HepG2 (cell line): ENCODE measurements around the gene TRIM36. TPM values are rescaled to one million over a fixed set of nuclear protein-coding genes. Genes with fewer than 3 reads are reported as not detected.

Experiments used
- ATAC-seq: fragments of 200-7000 bp; cut with Tn5 transposase; 3 replicates; pipeline ENCODE4 v1.9.1; 2020; ENCODE audit warnings: mild to moderate bottlenecking, moderate library complexity
- BruUV-seq: library from RNA; stranded (reverse); fragments of 400-500 nt; replicated peaks from 2 replicates; lab custom pipeline; 2021; lab: Mats Ljungman, UMichigan
- CTCF ChIA-PET: fragments of 300-600 bp; formaldehyde crosslinking; extraction: SDS; loops from one replicate; lab custom pipeline; 2021; ENCODE audit warnings: low total read pairs, inconsistent platforms, low intra/inter-chr PET ratio; lab: Yijun Ruan, JAX
- POLR2A ChIA-PET: fragments of 350-600 bp; sonication (Branson Sonifier 250); formaldehyde crosslinking; loops from one replicate; lab custom pipeline; 2020; ENCODE audit warnings: antibody characterized with exemption, inconsistent platforms; lab: Yijun Ruan, JAX
- DNase-seq: peaks from one replicate; pipeline ENCODE4 v3.0.0-alpha.2; 2015; ENCODE audit warnings: low spot score
- FAIRE-seq: peaks from 3 replicates; lab custom pipeline; 2011; peaks lifted over from hg19 to GRCh38; lab: Jason Lieb, UNC
- H2AFZ ChIP-seq: one replicate; pipeline ENCODE4 v1.6.1; 2011; ENCODE audit warnings: low read length, inconsistent platforms
- H3K27ac ChIP-seq: fragments of 300-600 bp; 3 replicates; pipeline ENCODE4 v1.8.0; 2011; ENCODE audit warnings: mixed run types, mild to moderate bottlenecking, mixed read lengths, low read length, inconsistent platforms; ENCODE audit not compliant: insufficient read depth; ENCODE audit errors: extremely low read length
- H3K27me3 ChIP-seq, 2 experiments: fragments of 200-600 bp in 1 of 2; 2 replicates in 1 of 2; 3 replicates in 1 of 2; pipeline versions ENCODE4 v1.6.0 to v1.8.0; 2011; ENCODE audit warnings: low read length in 2 of 2, mild to moderate bottlenecking in 2 of 2, moderate library complexity in 2 of 2, inconsistent platforms in 1 of 2; ENCODE audit not compliant: insufficient read depth in 2 of 2, control insufficient read depth in 1 of 2
- H3K36me3 ChIP-seq, 2 experiments: fragments of 200-600 bp in 1 of 2; replicated peaks in 1 of 2; 2 replicates in 1 of 2; 3 replicates in 1 of 2; pipeline versions ENCODE4 v1.5.1 to v1.8.0; 2011; ENCODE audit warnings: low read length in 2 of 2, inconsistent platforms in 1 of 2; ENCODE audit not compliant: insufficient read depth in 2 of 2, control insufficient read depth in 1 of 2
- H3K4me1 ChIP-seq: 2 replicates; pipeline ENCODE4 v1.5.1; 2012; ENCODE audit warnings: low read length, inconsistent platforms; ENCODE audit not compliant: insufficient read depth
- H3K4me2 ChIP-seq: 2 replicates; pipeline ENCODE4 v1.6.0; 2011; ENCODE audit warnings: low read depth, low read length, inconsistent platforms
- H3K4me3 ChIP-seq, 3 experiments: fragments of 200-600 bp in 1 of 3; sonication (generic), shearing (Covaris generic) in 1 of 3; replicated peaks in 1 of 3; 2 replicates each; pipeline ENCODE4 v1.5.1; 2011 to 2016; ENCODE audit warnings: low read length in 3 of 3, inconsistent platforms in 2 of 3, low read depth in 2 of 3, mild to moderate bottlenecking in 2 of 3, control low read depth in 1 of 3, mixed read lengths in 1 of 3; ENCODE audit not compliant: insufficient read depth in 1 of 3
- H3K79me2 ChIP-seq: one replicate; pipeline ENCODE4 v1.6.1; 2011; ENCODE audit warnings: low read length, inconsistent platforms; ENCODE audit not compliant: insufficient read depth
- H3K9ac ChIP-seq: 2 replicates; pipeline ENCODE4 v1.6.0; 2011; ENCODE audit warnings: mild to moderate bottlenecking, low read depth, low read length, inconsistent platforms; ENCODE audit not compliant: insufficient read depth
- H3K9me3 ChIP-seq: 2 replicates; pipeline ENCODE4 v1.5.1; 2012; ENCODE audit warnings: mild to moderate bottlenecking, low read length
- H4K20me1 ChIP-seq: 2 replicates; pipeline ENCODE4 v1.6.0; 2011; ENCODE audit warnings: inconsistent platforms, mild to moderate bottlenecking, low read length, moderate library complexity; ENCODE audit not compliant: insufficient read depth
- ATF7 ChIP-seq, 2 experiments: fragments of 450-650 bp in 1 of 2; sonication (generic) in 1 of 2; formaldehyde crosslinking in 1 of 2; IDR thresholded peaks; 2 replicates each; pipeline versions ENCODE4 v1.4.0 to v1.6.1; 2016 to 2020; ENCODE audit warnings: antibody characterized with exemption in 1 of 2, mild to moderate bottlenecking in 1 of 2, missing genetic modification reagents in 1 of 2
- CREM ChIP-seq, 2 experiments: sonication (generic) in 1 of 2; formaldehyde crosslinking in 1 of 2; IDR thresholded peaks; 2 replicates each; pipeline versions ENCODE4 v1.4.0 to v1.6.1; 2016 to 2020; ENCODE audit warnings: antibody characterized with exemption in 1 of 2, mild to moderate bottlenecking in 1 of 2, missing genetic modification reagents in 1 of 2
- JARID2 ChIP-seq: sonication (generic); formaldehyde crosslinking; IDR thresholded peaks from 2 replicates; pipeline ENCODE4 v1.8.1; 2023; ENCODE audit warnings: missing genetic modification reagents, inconsistent platforms; ENCODE audit not compliant: insufficient replicate concordance
- MAFG ChIP-seq: sonication (generic); formaldehyde crosslinking; IDR thresholded peaks from 2 replicates; pipeline ENCODE4 v1.5.1; 2020; ENCODE audit warnings: mild to moderate bottlenecking, missing genetic modification reagents
- NFKB2 ChIP-seq: sonication (generic); formaldehyde crosslinking; IDR thresholded peaks from 2 replicates; pipeline ENCODE4 v1.4.0; 2020; ENCODE audit warnings: missing genetic modification reagents, borderline replicate concordance
- REXO4 ChIP-seq: sonication (generic); formaldehyde crosslinking; IDR thresholded peaks from 2 replicates; pipeline ENCODE4 v1.8.0; 2022; ENCODE audit warnings: missing genetic modification reagents, mild to moderate bottlenecking, borderline replicate concordance
- THYN1 ChIP-seq: sonication (generic); formaldehyde crosslinking; IDR thresholded peaks from 2 replicates; pipeline ENCODE4 v1.8.1; 2023; ENCODE audit warnings: low read depth, mild to moderate bottlenecking, moderate library complexity, missing genetic modification reagents, borderline replicate concordance
- ZNF296 ChIP-seq: sonication (generic); formaldehyde crosslinking; conservative IDR thresholded peaks from 2 replicates; pipeline ENCODE4 v1.5.0; 2020; ENCODE audit warnings: mild to moderate bottlenecking, missing genetic modification reagents
- WGBS: methylation state at CpG from one replicate; pipeline ENCODE4 v1.1.6; 2017; ENCODE audit warnings: low lambda C conversion rate; 5-methylcytosine and 5-hydroxymethylcytosine counted together
- in situ Hi-C: cut with HindIII; loops from 2 replicates; pipeline ENCODE4 v1.10.0; 2017; ENCODE audit warnings: low pct_unique_long_range_greater_than_20kb; ENCODE audit not compliant: extremely low pct_ligation_motif_present
- intact Hi-C: fragments of 100-400 bp; cut with micrococcal nuclease; formaldehyde crosslinking; loops from one replicate; pipeline ENCODE4 v1.10.0; 2022; ENCODE audit not compliant: unreplicated experiment
- polyA plus RNA-seq, 8 experiments: library from polyadenylated mRNA; depleted of rRNA in 3 of 8; stranded (reverse) in 7 of 8; unstranded in 1 of 8; fragments of >200 nt; fragmentation: Illumina TruSeq in 4 of 8; extraction: Trizol in 4 of 8; gene quantifications; 2 replicates each; pipeline versions ENCODE4 v1.2.1 to v1.2.3, GENCODE V29; 2011 to 2016; ENCODE audit warnings: low read depth in 4 of 8, missing spikeins in 1 of 8, mixed read lengths in 1 of 8; ENCODE audit not compliant: insufficient read depth in 1 of 8
- total RNA-seq, 5 experiments: library from RNA; depleted of rRNA; stranded (reverse); fragments of >200 nt; fragmentation: Illumina TruSeq; extraction: Trizol; gene quantifications; 2 replicates each; pipeline ENCODE4 v1.2.3, GENCODE V29; 2016; ENCODE audit warnings: low read depth in 1 of 5
- TF ChIP-seq, protein P1 (sequence below): sonication (generic); formaldehyde crosslinking; IDR thresholded peaks from 2 replicates; pipeline ENCODE4 v1.5.0; 2020; ENCODE audit warnings: mild to moderate bottlenecking, missing genetic modification reagents
- TF ChIP-seq, protein P2 (sequence below): sonication (generic); formaldehyde crosslinking; IDR thresholded peaks from 2 replicates; pipeline ENCODE4 v1.4.0; 2020; ENCODE audit warnings: mild to moderate bottlenecking, missing genetic modification reagents
- TF ChIP-seq, protein P3 (sequence below): sonication (generic); formaldehyde crosslinking; IDR thresholded peaks from 2 replicates; pipeline ENCODE4 v1.4.0; 2020; ENCODE audit warnings: missing genetic modification reagents
- TF ChIP-seq, protein P4 (sequence below): sonication (generic); IDR thresholded peaks from 2 replicates; pipeline ENCODE4 v1.6.1; 2016; ENCODE audit warnings: low read depth, borderline replicate concordance

TRIM36 gene
- total and polyA plus RNA-seq, 2 of the 13 experiments (the other 11 are each of a cell fraction or from before 2014, with no cell fraction given), result 1.7 to 2.4 TPM

DNA sequence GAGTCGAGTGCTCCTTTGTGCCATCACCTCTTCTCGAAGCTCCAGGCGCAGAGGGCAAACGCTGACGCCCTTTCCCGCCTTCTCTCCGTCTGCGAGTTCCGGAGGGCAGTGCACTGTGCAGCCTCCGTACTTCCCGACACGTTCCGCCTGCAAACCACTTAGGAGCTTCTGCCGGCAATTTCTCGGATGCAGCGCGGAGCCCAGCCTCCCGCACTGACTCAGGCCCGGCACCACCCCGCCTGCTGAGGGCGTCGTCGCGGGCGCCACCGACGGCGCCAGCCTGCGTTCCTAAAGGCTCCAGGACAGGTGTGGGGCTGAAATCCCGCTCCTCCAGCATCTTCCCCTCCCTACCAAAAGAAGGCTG, 9.3 kb upstream of the TRIM36 start:
- Histone ChIP-seq H3K4me1 (peaks cover 5% of the 10 kb centered on the region; the same call in 1 of the 2 replicates), H3K4me3 (no peak overlapping the region)
- no peak for TF ChIP-seq REXO4 (CRISPR knock-in tag)
- TF ChIP-seq, protein P1, sequence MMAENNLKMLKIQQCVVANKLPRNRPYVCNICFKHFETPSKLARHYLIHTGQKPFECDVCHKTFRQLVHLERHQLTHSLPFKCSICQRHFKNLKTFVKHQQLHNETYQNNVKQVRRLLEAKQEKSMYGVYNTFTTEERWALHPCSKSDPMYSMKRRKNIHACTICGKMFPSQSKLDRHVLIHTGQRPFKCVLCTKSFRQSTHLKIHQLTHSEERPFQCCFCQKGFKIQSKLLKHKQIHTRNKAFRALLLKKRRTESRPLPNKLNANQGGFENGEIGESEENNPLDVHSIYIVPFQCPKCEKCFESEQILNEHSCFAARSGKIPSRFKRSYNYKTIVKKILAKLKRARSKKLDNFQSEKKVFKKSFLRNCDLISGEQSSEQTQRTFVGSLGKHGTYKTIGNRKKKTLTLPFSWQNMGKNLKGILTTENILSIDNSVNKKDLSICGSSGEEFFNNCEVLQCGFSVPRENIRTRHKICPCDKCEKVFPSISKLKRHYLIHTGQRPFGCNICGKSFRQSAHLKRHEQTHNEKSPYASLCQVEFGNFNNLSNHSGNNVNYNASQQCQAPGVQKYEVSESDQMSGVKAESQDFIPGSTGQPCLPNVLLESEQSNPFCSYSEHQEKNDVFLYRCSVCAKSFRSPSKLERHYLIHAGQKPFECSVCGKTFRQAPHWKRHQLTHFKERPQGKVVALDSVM (CRISPR knock-in tag), result no peak
- no peak for TF ChIP-seq ZNF296
- no peak for TF ChIP-seq JARID2 (CRISPR knock-in tag)
- TF ChIP-seq, protein P2, sequence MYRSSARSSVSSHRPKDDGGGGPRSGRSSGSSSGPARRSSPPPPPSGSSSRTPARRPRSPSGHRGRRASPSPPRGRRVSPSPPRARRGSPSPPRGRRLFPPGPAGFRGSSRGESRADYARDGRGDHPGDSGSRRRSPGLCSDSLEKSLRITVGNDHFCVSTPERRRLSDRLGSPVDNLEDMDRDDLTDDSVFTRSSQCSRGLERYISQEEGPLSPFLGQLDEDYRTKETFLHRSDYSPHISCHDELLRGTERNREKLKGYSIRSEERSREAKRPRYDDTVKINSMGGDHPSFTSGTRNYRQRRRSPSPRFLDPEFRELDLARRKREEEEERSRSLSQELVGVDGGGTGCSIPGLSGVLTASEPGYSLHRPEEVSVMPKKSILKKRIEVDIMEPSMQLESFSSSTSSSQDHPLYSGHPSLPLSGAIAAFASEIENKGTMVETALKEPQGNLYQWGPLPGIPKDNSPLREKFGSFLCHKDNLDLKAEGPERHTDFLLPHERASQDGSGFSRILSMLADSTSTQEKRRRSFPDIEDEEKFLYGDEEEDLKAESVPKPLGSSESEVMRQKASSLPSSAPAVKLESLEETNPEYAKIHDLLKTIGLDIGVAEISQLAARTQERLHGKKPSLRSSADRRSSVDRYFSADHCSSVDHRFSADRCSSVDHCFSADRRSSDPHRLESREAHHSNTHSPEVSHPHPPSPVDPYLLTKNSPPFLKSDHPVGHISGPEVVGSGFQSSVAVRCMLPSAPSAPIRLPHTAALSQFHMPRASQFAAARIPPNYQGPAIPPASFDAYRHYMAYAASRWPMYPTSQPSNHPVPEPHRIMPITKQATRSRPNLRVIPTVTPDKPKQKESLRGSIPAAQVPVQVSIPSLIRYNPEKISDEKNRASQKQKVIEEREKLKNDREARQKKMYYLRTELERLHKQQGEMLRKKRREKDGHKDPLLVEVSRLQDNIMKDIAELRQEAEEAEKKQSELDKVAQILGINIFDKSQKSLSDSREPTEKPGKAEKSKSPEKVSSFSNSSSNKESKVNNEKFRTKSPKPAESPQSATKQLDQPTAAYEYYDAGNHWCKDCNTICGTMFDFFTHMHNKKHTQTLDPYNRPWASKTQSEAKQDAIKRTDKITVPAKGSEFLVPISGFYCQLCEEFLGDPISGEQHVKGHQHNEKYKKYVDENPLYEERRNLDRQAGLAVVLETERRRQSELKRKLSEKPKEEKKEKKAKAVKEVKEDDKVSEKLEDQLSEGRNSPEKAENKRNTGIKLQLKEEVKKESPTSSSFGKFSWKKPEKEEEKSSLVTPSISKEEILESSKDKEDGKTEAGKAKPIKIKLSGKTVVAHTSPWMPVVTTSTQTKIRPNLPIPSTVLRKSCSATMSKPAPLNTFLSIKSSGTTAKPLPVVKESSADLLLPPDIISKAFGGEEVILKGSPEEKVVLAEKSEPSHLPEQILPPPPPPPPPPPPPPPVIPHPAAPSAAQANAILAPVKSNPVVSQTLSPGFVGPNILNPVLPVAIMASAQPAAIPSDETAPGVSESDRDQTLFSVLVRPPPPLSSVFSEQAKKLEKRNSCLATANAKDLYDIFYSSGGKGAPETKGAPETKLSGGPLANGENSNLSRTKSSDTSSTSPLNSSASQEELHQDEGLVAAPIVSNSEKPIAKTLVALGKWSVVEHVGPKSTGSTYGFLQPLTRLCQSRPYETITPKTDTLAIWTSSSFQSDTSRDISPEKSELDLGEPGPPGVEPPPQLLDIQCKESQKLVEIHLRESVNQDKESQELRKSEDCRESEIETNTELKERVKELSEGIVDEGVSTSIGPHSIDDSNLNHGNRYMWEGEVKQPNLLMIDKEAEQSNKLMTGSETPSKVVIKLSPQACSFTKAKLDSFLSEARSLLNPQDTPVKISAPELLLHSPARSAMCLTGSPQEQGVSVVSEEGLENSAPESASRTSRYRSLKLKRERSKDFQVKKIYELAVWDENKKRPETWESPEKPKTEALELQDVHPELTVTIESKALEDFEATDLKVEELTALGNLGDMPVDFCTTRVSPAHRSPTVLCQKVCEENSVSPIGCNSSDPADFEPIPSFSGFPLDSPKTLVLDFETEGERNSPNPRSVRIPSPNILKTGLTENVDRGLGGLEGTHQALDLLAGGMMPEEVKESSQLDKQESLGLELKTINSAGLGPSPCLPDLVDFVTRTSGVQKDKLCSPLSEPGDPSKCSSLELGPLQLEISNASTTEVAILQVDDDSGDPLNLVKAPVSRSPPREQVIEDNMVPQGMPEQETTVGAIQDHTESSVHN, result no peak
- TF ChIP-seq, protein P3, sequence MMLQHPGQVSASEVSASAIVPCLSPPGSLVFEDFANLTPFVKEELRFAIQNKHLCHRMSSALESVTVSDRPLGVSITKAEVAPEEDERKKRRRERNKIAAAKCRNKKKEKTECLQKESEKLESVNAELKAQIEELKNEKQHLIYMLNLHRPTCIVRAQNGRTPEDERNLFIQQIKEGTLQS, result no peak
- no peak for TF ChIP-seq THYN1 (CRISPR knock-in tag)
- no peak for TF ChIP-seq MAFG (CRISPR knock-in tag)
- TF ChIP-seq NFKB2, result no peak
- no peak for TF ChIP-seq ATF7 (IDR thresholded peaks at IDR 0.05)
- TF ChIP-seq ATF7 (CRISPR knock-in tag; IDR thresholded peaks at IDR 0.05), result no peak
- TF ChIP-seq, protein P4, sequence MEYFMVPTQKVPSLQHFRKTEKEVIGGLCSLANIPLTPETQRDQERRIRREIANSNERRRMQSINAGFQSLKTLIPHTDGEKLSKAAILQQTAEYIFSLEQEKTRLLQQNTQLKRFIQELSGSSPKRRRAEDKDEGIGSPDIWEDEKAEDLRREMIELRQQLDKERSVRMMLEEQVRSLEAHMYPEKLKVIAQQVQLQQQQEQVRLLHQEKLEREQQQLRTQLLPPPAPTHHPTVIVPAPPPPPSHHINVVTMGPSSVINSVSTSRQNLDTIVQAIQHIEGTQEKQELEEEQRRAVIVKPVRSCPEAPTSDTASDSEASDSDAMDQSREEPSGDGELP, result no peak
- TF ChIP-seq CREM (IDR thresholded peaks at IDR 0.05), result no peak
- no peak for TF ChIP-seq CREM (CRISPR knock-in tag; IDR thresholded peaks at IDR 0.05)
- TF ChIP-seq, all 625 proteins: peak for 0
- H3K36me3 ChIP-seq, result no peaks in the 10 kb centered on the region
- H3K4me2 ChIP-seq, result no peak overlapping the region
- no TSS peak for BruUV-seq
- H3K9me3 ChIP-seq, result no peaks in the 10 kb centered on the region
- H3K9ac ChIP-seq, result no peak overlapping the region
- H3K79me2 ChIP-seq, result no peaks in the 10 kb centered on the region
- H3K27me3 ChIP-seq, result peaks cover 3 to 54% of the 10 kb centered on the region in 2 experiments
- 91% methylated on average over 26 of the region's 30 CpGs for WGBS
- no peak overlapping the region for H2AFZ ChIP-seq
- CTCF ChIA-PET, result no interaction called here
- no peak overlapping the region for H3K27ac ChIP-seq
- FAIRE-seq (no peak), DNase-seq (no peak), ATAC-seq (no peak; the same call in 2 of the 3 replicates)
- in situ Hi-C loops (no loop called here), intact Hi-C loops (no loop called here)
- H4K20me1 ChIP-seq, result no peaks in the 10 kb centered on the region
- POLR2A ChIA-PET, result no interaction called here
